HG03378 (cell line): ENCODE results near the gene ITCH.
"Not testable (repeated sequence)": the region's sequence is repeated elsewhere in the genome, so short reads cannot be mapped to it uniquely, and the experiment has no call there.

Experiments
- ATAC-seq: cut with Tn5 transposase; IDR thresholded peaks from one replicate; pipeline ENCODE4 v1.9.1; 2021; ENCODE audit warnings: mild to moderate bottlenecking, moderate library complexity; ENCODE audit not compliant: unreplicated experiment

The ITCH gene

GRCh38 chr20:34497596-34497995 is 134.5 kb downstream of the ITCH start:
- ATAC-seq: not testable (repeated sequence)

GRCh38 chr20:34500823-34501222 is 137.8 kb downstream of the ITCH start:
- no peak for ATAC-seq

GRCh38 chr20:34506480-34506879 is 143.4 kb downstream of the ITCH start:
- ATAC-seq: no peak

GRCh38 chr20:34507702-34508413 is 144.8 kb downstream of the ITCH start:
- no peak for ATAC-seq

- ATAC-seq: no peak
Measured at GRCh38 chr20:34510575-34510974, 147.5 kb downstream of the ITCH start.

- no peak for ATAC-seq
Measured at GRCh38 chr20:34511891-34512265, 148.8 kb downstream of the ITCH start.

GRCh38 chr20:34512266-34512954 is 149.3 kb downstream of the ITCH start:
- ATAC-seq: no peak

GRCh38 chr20:34512955-34513419 is 149.9 kb downstream of the ITCH start:
- no peak for ATAC-seq

- not testable (repeated sequence) for ATAC-seq
Measured at GRCh38 chr20:34514034-34514433, 151.0 kb downstream of the ITCH start.

GRCh38 chr20:34514897-34515483 is 151.9 kb downstream of the ITCH start:
- ATAC-seq: no peak

- ATAC-seq: peak; percentile 55
Measured at GRCh38 chr20:34515484-34516246, 152.6 kb downstream of the ITCH start.

- ATAC-seq: peak; percentile 73
Measured at GRCh38 chr20:34516247-34517113, 153.4 kb downstream of the ITCH start, which contains the start of gene DYNLRB1. DYNLRB1 (plus strand) TSS chr20:34516422; CDS start chr20:34516459, 37 bp downstream.

- no peak for ATAC-seq
Measured at GRCh38 chr20:34517114-34517505, 154.0 kb downstream of the ITCH start.

- not testable (repeated sequence) for ATAC-seq
Measured at GRCh38 chr20:34518863-34519262, 155.8 kb downstream of the ITCH start.

- not testable (repeated sequence) for ATAC-seq
Measured at GRCh38 chr20:34519841-34520240, 156.8 kb downstream of the ITCH start.

- no peak for ATAC-seq
Measured at GRCh38 chr20:34522969-34523871, 160.1 kb downstream of the ITCH start.

GRCh38 chr20:34524426-34524825 is 161.4 kb downstream of the ITCH start:
- ATAC-seq: no peak

GRCh38 chr20:34525342-34525708 is 162.3 kb downstream of the ITCH start:
- ATAC-seq: no peak

- no peak for ATAC-seq
Measured at GRCh38 chr20:34525709-34526416, 162.8 kb downstream of the ITCH start.
